ENCODE measurements around the gene GPR137B.

GRCh38 chr1:236165238-236165981 is 23.1 kb downstream of the GPR137B start:
- no peak for TF ChIP-seq CTCF (IDR thresholded peaks at IDR 0.05; ENCODE audit: low read depth, low read length, missing input control)
- TF ChIP-seq, protein P1, sequence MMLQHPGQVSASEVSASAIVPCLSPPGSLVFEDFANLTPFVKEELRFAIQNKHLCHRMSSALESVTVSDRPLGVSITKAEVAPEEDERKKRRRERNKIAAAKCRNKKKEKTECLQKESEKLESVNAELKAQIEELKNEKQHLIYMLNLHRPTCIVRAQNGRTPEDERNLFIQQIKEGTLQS (IDR thresholded peaks at IDR 0.05) = no peak
- no peak for TF ChIP-seq EGR1 (IDR thresholded peaks at IDR 0.05; ENCODE audit: low read depth in 2 of 2)
- no peak for TF ChIP-seq MAX (IDR thresholded peaks at IDR 0.05)
- TF ChIP-seq ZBTB33 (IDR thresholded peaks at IDR 0.05) = no peak
- TF ChIP-seq REST (IDR thresholded peaks at IDR 0.05) = no peak
